MM.1S (cell line): ENCODE results near the gene TUT1.

Experiments
- EZH2 ChIP-seq: fragments of 300-600 bp; sonication (generic); optimal IDR thresholded peaks from 2 replicates; pipeline ENCODE3; 2017; ENCODE audit warnings: low read depth, mild to moderate bottlenecking, antibody characterized with exemption, low read length, mixed read lengths
- EZH2phosphoT487 ChIP-seq: fragments of 300-600 bp; sonication (generic); IDR thresholded peaks from 2 replicates; pipeline ENCODE4 v1.6.1; 2018; ENCODE audit warnings: antibody characterized with exemption, low read length
- TF ChIP-seq, protein P1 (sequence below): fragments of 300-600 bp; sonication (generic); IDR thresholded peaks from 2 replicates; pipeline ENCODE4 v1.5.1; 2016; ENCODE audit warnings: antibody characterized with exemption, low read length, mixed read lengths

DNA sequence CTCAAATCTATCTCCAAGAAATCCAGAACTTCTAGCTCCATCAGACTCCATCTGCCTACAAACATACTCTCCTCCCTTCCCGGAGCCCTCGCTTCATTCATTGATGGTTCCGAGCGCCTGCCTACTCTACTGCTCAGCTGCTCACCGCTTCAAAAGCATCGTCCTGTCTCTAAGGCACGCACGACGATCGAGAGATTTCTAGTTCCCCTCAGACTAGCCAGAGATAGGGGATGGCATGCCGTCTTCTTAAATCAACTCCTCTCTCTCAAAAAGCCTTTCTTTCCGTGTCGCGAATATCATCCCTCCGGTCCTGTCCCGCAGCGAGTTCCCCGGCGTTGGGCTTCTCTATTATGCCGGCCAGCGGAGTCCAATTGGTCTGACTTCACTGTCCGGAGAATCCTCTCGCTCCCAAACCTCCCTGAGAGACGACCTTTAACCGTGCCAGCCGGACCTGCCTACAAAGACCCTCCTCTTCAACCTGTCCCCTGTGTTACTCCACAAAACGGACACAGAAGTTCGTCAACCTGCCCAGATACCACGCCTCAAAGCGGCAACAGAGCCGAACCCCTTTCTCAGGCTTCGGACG lies 18.2 kb downstream of the TUT1 start:
- TF ChIP-seq, protein P1, sequence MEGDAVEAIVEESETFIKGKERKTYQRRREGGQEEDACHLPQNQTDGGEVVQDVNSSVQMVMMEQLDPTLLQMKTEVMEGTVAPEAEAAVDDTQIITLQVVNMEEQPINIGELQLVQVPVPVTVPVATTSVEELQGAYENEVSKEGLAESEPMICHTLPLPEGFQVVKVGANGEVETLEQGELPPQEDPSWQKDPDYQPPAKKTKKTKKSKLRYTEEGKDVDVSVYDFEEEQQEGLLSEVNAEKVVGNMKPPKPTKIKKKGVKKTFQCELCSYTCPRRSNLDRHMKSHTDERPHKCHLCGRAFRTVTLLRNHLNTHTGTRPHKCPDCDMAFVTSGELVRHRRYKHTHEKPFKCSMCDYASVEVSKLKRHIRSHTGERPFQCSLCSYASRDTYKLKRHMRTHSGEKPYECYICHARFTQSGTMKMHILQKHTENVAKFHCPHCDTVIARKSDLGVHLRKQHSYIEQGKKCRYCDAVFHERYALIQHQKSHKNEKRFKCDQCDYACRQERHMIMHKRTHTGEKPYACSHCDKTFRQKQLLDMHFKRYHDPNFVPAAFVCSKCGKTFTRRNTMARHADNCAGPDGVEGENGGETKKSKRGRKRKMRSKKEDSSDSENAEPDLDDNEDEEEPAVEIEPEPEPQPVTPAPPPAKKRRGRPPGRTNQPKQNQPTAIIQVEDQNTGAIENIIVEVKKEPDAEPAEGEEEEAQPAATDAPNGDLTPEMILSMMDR = no peak
- TF ChIP-seq EZH2 (no peak), EZH2phosphoT487 (no peak)
